ENCODE results near the gene PODXL.

Gene PODXL

GRCh38 chr7:131487217-131487616 lies 69.2 kb downstream of the PODXL start:
- ChIA-PET CTCF (interaction anchor here (0.6 kb wide), 1 partner anchor 115 kb away, joined by 3 read pairs; no protein-coding TSS in a partner anchor), POLR2A (no interaction called here)
- Histone ChIP-seq H3K27ac (ENCODE audit: extremely low read depth, low read depth, low read length) (no peak overlapping the region), H3K9me3 (ENCODE audit: control insufficient read depth, insufficient read depth, low read depth, low read length) (no peaks in the 10 kb centered on the region), H3K4me1 (ENCODE audit: control insufficient read depth, insufficient read depth, low read length) (no peaks in the 10 kb centered on the region), H3K4me3 (ENCODE audit: low read depth, low read length) (no peak overlapping the region), H3K36me3 (ENCODE audit: control insufficient read depth in 2 of 2, insufficient read depth in 1 of 2, low read length in 2 of 2) (peaks cover 0 to 6% of the 10 kb centered on the region in 2 experiments; a peak in 1 of 3 replicates)
- TF ChIP-seq ZNF423 (tag by site-specific recombination; IDR thresholded peaks at IDR 0.05) (no peak), ZNF610 (tag by site-specific recombination; IDR thresholded peaks at IDR 0.05; ENCODE audit: borderline replicate concordance) (no peak), RBAK (tag by site-specific recombination; IDR thresholded peaks at IDR 0.05) (no peak), ZNF202 (tag by site-specific recombination; IDR thresholded peaks at IDR 0.05; ENCODE audit: borderline replicate concordance) (no peak)

- peaks cover 0 to 6% of the 10 kb centered on the region in 2 experiments; a peak in 1 of 3 replicates for H3K36me3 ChIP-seq (ENCODE audit: control insufficient read depth in 2 of 2, insufficient read depth in 1 of 2, low read length in 2 of 2)
- H3K4me3 ChIP-seq (ENCODE audit: low read depth, low read length): no peak overlapping the region
- H3K4me1 ChIP-seq (ENCODE audit: control insufficient read depth, insufficient read depth, low read length): no peaks in the 10 kb centered on the region
- no peak for TF ChIP-seq YY2 (tag by site-specific recombination; IDR thresholded peaks at IDR 0.05)
- POLR2A ChIA-PET: no interaction called here
- no peaks in the 10 kb centered on the region for H3K9me3 ChIP-seq (ENCODE audit: control insufficient read depth, insufficient read depth, low read depth, low read length)
- H3K27ac ChIP-seq (ENCODE audit: extremely low read depth, low read depth, low read length): no peak overlapping the region
- CTCF ChIA-PET: no interaction called here
Observed at GRCh38 chr7:131486346-131486745, 70.1 kb downstream of the PODXL start.

- no peaks in the 10 kb centered on the region for H3K4me1 ChIP-seq (ENCODE audit: control insufficient read depth, insufficient read depth, low read length)
- no peak overlapping the region for H3K4me3 ChIP-seq (ENCODE audit: low read depth, low read length)
- H3K36me3 ChIP-seq (ENCODE audit: control insufficient read depth in 2 of 2, insufficient read depth in 1 of 2, low read length in 2 of 2): peaks cover 0 to 9% of the 10 kb centered on the region in 2 experiments; a peak in 2 of 3 replicates
- no peaks in the 10 kb centered on the region for H3K9me3 ChIP-seq (ENCODE audit: control insufficient read depth, insufficient read depth, low read depth, low read length)
- H3K27ac ChIP-seq (ENCODE audit: extremely low read depth, low read depth, low read length): no peak overlapping the region
- TF ChIP-seq ZNF544 (tag by site-specific recombination; IDR thresholded peaks at IDR 0.05): no peak
- TF ChIP-seq ZNF302 (tag by site-specific recombination; IDR thresholded peaks at IDR 0.05; ENCODE audit: low read depth): no peak
- TF ChIP-seq ZNF610 (tag by site-specific recombination; IDR thresholded peaks at IDR 0.05; ENCODE audit: borderline replicate concordance): no peak
- CTCF ChIA-PET: interaction anchor here (0.8 to 2.1 kb wide), 3 partner anchors 29 to 62 kb away, joined by 3 to 7 read pairs (median 3); no protein-coding TSS in a partner anchor
- POLR2A ChIA-PET: no interaction called here
Observed at GRCh38 chr7:131483586-131483985, 72.8 kb downstream of the PODXL start.

GRCh38 chr7:131482800-131483199 lies 73.6 kb downstream of the PODXL start:
- H3K9me3 ChIP-seq (ENCODE audit: control insufficient read depth, insufficient read depth, low read depth, low read length): no peaks in the 10 kb centered on the region
- TF ChIP-seq REPIN1 (tag by site-specific recombination; IDR thresholded peaks at IDR 0.05; ENCODE audit: low read depth): no peak
- TF ChIP-seq ZNF76 (tag by site-specific recombination; IDR thresholded peaks at IDR 0.05; ENCODE audit: borderline replicate concordance, low read depth): no peak
- TF ChIP-seq ZIC2 (tag by site-specific recombination; IDR thresholded peaks at IDR 0.05): no peak
- TF ChIP-seq ZNF223 (tag by site-specific recombination; IDR thresholded peaks at IDR 0.05): no peak
- TF ChIP-seq MEIS1 (CRISPR knock-in tag; IDR thresholded peaks at IDR 0.05; ENCODE audit: borderline replicate concordance): no peak
- TF ChIP-seq, protein P1, sequence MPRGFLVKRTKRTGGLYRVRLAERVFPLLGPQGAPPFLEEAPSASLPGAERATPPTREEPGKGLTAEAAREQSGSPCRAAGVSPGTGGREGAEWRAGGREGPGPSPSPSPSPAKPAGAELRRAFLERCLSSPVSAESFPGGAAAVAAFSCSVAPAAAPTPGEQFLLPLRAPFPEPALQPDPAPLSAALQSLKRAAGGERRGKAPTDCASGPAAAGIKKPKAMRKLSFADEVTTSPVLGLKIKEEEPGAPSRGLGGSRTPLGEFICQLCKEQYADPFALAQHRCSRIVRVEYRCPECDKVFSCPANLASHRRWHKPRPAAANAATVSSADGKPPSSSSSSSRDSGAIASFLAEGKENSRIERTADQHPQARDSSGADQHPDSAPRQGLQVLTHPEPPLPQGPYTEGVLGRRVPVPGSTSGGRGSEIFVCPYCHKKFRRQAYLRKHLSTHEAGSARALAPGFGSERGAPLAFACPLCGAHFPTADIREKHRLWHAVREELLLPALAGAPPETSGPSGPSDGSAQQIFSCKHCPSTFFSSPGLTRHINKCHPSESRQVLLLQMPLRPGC (tag by site-specific recombination; IDR thresholded peaks at IDR 0.05): no peak
- TF ChIP-seq WT1 (tag by site-specific recombination; IDR thresholded peaks at IDR 0.05): no peak
- no peak for TF ChIP-seq ZNF341 (tag by site-specific recombination; IDR thresholded peaks at IDR 0.05; ENCODE audit: low read depth)
- no peak for TF ChIP-seq BCL11B (tag by site-specific recombination; IDR thresholded peaks at IDR 0.05; ENCODE audit: low read depth)
- TF ChIP-seq, protein P2, sequence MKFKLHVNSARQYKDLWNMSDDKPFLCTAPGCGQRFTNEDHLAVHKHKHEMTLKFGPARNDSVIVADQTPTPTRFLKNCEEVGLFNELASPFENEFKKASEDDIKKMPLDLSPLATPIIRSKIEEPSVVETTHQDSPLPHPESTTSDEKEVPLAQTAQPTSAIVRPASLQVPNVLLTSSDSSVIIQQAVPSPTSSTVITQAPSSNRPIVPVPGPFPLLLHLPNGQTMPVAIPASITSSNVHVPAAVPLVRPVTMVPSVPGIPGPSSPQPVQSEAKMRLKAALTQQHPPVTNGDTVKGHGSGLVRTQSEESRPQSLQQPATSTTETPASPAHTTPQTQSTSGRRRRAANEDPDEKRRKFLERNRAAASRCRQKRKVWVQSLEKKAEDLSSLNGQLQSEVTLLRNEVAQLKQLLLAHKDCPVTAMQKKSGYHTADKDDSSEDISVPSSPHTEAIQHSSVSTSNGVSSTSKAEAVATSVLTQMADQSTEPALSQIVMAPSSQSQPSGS (tag by site-specific recombination; IDR thresholded peaks at IDR 0.05; ENCODE audit: low read depth): no peak
- TF ChIP-seq ZNF138 (tag by site-specific recombination; IDR thresholded peaks at IDR 0.05; ENCODE audit: borderline replicate concordance): no peak
- H3K4me1 ChIP-seq (ENCODE audit: control insufficient read depth, insufficient read depth, low read length): no peaks in the 10 kb centered on the region
- POLR2A ChIA-PET: no interaction called here
- no peak overlapping the region for H3K4me3 ChIP-seq (ENCODE audit: low read depth, low read length)
- H3K27ac ChIP-seq (ENCODE audit: extremely low read depth, low read depth, low read length): no peak overlapping the region
- CTCF ChIA-PET: interaction anchor here (0.6 to 2.1 kb wide), 6 partner anchors 10 to 284 kb away, joined by 3 to 7 read pairs (median 4); no protein-coding TSS in a partner anchor
- peaks cover 0 to 10% of the 10 kb centered on the region in 2 experiments; a peak in 2 of 3 replicates for H3K36me3 ChIP-seq (ENCODE audit: control insufficient read depth in 2 of 2, insufficient read depth in 1 of 2, low read length in 2 of 2)
